Neural progenitor cell (in vitro differentiated cells): ENCODE measurements around the gene DHX34.

Experiments
- EZH2 ChIP-seq: fragments of 200-600 bp; sonication (generic); IDR thresholded peaks from 2 replicates; pipeline ENCODE4 v1.6.1; 2017; ENCODE audit warnings: antibody characterized with exemption, mild to moderate bottlenecking, moderate library complexity
- EZH2phosphoT487 ChIP-seq: fragments of 200-600 bp; sonication (generic); IDR thresholded peaks from 2 replicates; pipeline ENCODE4 v1.6.1; 2017; ENCODE audit warnings: antibody characterized with exemption
- TF ChIP-seq, protein P1 (sequence below): fragments of 200-600 bp; sonication (generic); IDR thresholded peaks from 2 replicates; pipeline ENCODE4 v1.5.1; 2017; ENCODE audit warnings: antibody characterized with exemption, mild to moderate bottlenecking

DNA sequence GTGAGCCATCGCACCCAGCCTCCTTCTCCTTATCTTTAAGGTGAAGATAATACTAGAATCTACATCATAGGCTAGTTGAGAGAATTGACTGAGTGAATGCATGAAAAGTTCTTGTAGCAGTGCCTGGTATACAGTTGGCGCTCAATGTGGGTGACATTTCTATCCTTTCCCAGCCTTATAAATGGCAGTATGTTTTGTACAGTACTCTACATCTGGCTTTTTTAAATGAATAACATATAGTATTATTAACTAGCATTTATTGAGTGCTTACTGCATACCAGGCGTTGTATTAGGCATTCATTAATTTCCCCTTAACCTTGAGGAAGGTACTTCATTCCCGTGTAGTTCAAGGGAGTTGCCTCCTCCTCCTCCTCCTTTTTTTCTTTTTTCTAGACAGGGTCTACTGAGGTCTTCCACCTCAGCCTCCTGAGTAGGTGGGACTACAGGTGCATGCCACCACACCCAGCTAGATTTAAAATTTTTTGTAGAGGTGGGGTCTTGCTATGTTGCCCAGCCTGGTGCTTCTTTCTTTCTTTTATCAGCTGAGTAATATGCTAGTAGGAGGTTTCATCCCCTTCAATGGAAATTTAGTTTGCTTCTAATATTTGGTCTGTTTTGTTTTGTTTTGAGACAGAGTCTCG, 36.6 kb upstream of the DHX34 start:
- TF ChIP-seq, protein P1, sequence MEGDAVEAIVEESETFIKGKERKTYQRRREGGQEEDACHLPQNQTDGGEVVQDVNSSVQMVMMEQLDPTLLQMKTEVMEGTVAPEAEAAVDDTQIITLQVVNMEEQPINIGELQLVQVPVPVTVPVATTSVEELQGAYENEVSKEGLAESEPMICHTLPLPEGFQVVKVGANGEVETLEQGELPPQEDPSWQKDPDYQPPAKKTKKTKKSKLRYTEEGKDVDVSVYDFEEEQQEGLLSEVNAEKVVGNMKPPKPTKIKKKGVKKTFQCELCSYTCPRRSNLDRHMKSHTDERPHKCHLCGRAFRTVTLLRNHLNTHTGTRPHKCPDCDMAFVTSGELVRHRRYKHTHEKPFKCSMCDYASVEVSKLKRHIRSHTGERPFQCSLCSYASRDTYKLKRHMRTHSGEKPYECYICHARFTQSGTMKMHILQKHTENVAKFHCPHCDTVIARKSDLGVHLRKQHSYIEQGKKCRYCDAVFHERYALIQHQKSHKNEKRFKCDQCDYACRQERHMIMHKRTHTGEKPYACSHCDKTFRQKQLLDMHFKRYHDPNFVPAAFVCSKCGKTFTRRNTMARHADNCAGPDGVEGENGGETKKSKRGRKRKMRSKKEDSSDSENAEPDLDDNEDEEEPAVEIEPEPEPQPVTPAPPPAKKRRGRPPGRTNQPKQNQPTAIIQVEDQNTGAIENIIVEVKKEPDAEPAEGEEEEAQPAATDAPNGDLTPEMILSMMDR = no peak
- TF ChIP-seq EZH2phosphoT487 (no peak), EZH2 (no peak)
